ENCODE results near the gene DAB1. TPM values are rescaled to one million over a fixed set of nuclear protein-coding genes. Genes with fewer than 3 reads are reported as not detected.

Gene DAB1
- total RNA-seq, 1 experiment from 2014 or later, result not detected

DNA sequence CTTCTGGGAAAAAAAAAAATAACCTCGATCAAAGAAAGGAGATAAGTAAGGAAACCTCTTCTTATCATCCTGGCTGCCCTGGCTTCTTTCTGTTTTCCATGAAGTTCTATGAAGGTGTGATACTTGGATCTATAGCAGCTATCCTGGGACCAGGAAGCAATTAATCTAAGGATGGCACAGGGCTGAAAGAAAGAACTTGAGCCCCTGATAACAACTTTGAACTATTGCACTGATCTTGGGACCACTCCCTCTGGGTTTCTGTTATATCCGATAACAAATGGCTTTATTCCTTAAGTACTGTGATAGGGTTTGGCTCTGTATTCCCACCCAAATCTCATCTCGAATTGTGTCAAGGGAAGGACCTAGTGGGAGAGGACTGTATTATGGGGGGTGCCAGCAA lies 104.1 kb downstream of the DAB1 start:
- DNase-seq (ENCODE audit: low read depth), result no peak

DNA sequence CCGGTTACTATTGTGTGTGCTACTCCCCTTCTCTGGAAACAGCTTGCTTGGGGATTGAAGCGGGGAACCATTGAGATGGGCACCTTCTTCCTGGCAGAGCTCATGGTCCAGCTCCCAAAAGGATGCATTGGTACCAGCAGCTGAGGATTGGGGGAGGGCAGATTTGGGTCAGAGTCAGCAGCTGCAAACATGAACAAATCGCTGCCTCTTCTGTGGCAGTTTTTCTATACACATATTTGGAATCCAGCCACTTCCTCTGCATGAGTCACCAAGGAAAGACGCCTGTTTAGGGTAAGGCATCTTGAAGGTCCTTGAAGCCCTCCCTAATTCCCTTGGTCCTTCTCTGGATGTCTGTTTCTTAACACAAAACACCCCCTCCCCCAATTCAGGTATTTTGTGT lies 104.7 kb downstream of the DAB1 start:
- no peak for DNase-seq (ENCODE audit: low read depth)

GRCh38 chr1:57316861-57317260 lies 107.0 kb downstream of the DAB1 start:
- DNase-seq (ENCODE audit: low read depth), result no peak

DNA sequence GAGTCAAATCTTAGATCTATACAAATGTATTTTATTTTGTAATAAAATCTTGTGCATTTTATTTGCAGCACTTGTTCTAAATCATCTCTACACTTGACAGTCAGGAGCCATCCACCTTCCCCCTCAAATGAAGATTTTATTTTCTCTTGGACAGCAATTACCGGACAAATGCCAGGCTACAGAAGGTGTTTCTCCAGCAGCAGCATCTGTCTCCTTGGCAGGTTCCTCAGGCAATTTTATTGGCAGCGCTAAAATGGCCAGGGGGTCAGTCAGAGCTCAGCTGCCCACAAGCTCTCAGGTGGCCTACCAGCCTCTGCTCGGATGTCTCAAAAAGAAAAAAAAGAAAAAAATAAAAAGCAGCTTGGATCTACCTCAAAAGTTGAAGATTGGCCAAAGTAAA lies 107.6 kb downstream of the DAB1 start:
- DNase-seq (ENCODE audit: low read depth), result no peak

DNA sequence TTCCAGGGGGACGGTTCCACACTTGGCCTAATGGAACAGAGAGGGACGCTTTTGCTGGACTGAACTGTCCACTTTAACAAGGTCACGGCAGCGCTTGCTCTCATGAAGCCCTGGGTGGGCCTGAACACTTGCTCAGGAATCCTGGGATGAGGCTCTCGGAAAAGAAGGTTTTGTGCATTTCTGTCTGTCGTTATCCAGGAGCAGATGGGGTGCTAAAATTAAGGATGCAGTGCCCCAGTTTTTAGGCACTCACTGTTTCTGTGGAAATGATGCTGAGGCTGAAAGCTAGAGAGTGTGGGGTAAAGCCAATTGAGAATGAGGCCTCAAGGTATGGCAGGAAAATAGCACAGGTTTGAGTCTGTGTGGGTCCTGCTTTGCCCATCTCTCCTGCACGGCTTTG lies 111.0 kb downstream of the DAB1 start:
- no peak for DNase-seq (ENCODE audit: low read depth)

- no peak for DNase-seq (ENCODE audit: low read depth)
Observed at GRCh38 chr1:57311411-57311810, 112.4 kb downstream of the DAB1 start.

GRCh38 chr1:57311006-57311405 lies 112.9 kb downstream of the DAB1 start:
- DNase-seq (ENCODE audit: low read depth), result no peak

GRCh38 chr1:57309630-57310029 lies 114.2 kb downstream of the DAB1 start:
- no peak for DNase-seq (ENCODE audit: low read depth)

DNA sequence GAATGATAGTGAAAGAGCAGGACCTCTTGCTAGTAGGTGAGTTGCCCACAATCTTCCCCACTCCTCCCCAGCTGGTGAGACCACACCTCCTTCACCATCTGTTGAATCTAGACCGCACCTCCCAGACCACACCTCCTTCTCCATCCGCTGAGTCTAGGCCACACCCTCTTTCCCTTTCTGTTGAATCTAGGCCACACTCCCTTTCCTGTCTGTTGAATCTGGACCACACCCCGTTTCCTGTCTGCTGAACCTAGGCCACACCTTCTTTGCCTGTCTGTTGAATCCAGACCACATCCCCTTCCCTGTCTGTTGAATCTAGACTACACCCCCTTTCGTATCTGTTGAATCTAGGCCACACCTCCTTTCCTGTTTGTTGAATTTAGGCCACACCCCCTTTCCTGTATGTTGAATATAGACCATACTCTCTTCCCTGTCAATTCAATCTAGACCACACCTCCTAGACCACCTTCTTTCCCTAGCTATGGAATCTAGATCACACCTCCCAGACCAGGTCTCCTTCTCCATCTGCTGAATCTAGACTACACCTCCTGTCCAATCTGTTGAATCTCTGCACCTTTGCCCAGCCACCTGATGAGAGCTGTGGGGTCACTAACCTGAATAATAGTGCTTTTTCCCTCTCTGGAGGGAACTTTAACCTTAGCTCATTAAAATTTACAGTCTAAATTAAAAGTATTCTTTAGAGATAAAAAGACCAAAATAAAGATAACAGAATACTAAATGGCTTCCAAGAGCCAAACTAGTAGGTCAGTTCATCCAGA lies 116.3 kb downstream of the DAB1 start:
- DNase-seq (ENCODE audit: low read depth), result no peak

GRCh38 chr1:57304591-57304990 lies 119.3 kb downstream of the DAB1 start:
- DNase-seq (ENCODE audit: low read depth), result no peak

DNA sequence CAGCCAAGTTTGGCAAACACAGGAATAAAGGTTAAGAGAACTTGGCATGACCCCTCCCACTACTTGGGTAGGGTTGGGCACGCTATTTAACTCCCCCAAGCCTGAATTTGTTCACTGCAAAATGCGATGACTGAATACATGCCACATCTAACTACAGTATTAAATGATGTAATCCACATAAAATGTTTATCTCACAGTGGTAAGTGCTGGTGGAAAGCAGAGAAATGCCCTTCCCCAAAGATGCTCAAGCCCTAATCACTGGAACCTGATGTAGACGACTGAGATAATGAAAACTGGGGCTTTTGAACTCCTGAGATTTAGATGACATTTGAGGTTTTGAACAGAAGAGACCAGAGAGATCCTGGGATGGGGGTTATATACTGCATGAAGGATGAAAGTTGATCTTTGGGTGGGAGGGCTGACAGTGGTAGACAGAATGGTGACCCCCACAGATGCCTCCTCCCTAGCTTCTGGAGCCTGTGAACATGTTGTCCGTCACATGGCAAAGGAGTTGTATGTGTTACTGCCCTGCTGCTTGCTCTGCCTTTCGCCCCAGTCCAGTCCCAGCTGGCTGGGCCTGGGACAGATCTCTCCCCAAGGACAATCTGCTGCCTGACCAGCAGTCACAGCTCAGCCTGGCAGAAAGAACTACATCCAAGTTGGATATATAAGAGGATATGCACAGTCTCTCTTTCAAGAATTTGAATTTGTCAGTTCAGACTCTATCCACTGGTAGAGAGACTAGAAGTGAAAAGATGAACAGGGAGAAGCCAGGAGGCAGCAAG lies 120.9 kb downstream of the DAB1 start:
- no peak for DNase-seq (ENCODE audit: low read depth)

- no peak for DNase-seq (ENCODE audit: low read depth)
Observed at GRCh38 chr1:57300186-57300585, 123.7 kb downstream of the DAB1 start.

GRCh38 chr1:57296726-57297250 lies 127.1 kb downstream of the DAB1 start:
- no peak for DNase-seq (ENCODE audit: low read depth)

- no peak for DNase-seq (ENCODE audit: low read depth)
Observed at GRCh38 chr1:57295326-57295725, 128.5 kb downstream of the DAB1 start.

- DNase-seq (ENCODE audit: low read depth), result no peak
Observed at GRCh38 chr1:57294177-57294576, 129.7 kb downstream of the DAB1 start.

GRCh38 chr1:57293214-57293613 lies 130.6 kb downstream of the DAB1 start:
- DNase-seq (ENCODE audit: low read depth), result no peak

DNA sequence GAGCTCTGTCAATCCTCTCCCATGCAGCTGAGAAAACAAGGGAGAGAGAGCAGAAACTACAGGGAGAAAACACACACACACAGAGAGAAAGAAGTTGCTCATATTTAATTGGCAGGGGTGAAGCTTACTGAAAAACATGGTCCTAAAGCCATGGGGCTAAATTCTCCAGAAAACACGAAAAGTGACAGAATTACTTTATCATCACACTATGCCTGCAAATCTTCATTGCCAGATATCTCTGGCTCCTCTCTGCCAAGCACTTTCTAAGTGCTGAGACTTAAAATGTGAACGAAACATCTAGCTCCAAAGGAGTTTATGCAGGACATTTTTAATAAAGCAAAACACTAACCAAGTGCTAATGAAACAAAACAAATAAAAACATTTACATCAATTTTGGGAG lies 134.1 kb downstream of the DAB1 start:
- DNase-seq (ENCODE audit: low read depth), result no peak

GRCh38 chr1:57285992-57286391 lies 137.9 kb downstream of the DAB1 start:
- DNase-seq (ENCODE audit: low read depth), result no peak

GRCh38 chr1:57282411-57282810 lies 141.4 kb downstream of the DAB1 start:
- no peak for DNase-seq (ENCODE audit: low read depth)

GRCh38 chr1:57281324-57281723 lies 142.5 kb downstream of the DAB1 start:
- DNase-seq (ENCODE audit: low read depth), result no peak

- DNase-seq (ENCODE audit: low read depth), result no peak
Observed at GRCh38 chr1:57279909-57280666, 143.8 kb downstream of the DAB1 start.

GRCh38 chr1:57278558-57278957 lies 145.3 kb downstream of the DAB1 start:
- DNase-seq (ENCODE audit: low read depth), result no peak
